ES-I3 (cell line): ENCODE results near the gene HOMER2.
A peak's percentile ranks its signal among the peaks of the same experiment; 100 is the strongest.

Source experiments
- H3K36me3 ChIP-seq: 2 replicates; pipeline ENCODE4 v1.6.1; 2013; ENCODE audit warnings: mild to moderate bottlenecking, low read length, control low read depth, moderate library complexity; ENCODE audit not compliant: insufficient read depth
- H3K4me1 ChIP-seq: 2 replicates; pipeline ENCODE4 v1.6.1; 2013; ENCODE audit warnings: mild to moderate bottlenecking, control low read depth, low read length; ENCODE audit not compliant: insufficient read depth
- H3K9ac ChIP-seq: 2 replicates; pipeline ENCODE4 v1.6.1; 2013; ENCODE audit warnings: low read depth, mild to moderate bottlenecking, low read length, moderate library complexity
- H3K9me3 ChIP-seq: 2 replicates; pipeline ENCODE4 v1.6.1; 2013; ENCODE audit warnings: mild to moderate bottlenecking, low read length, moderate library complexity; ENCODE audit not compliant: control insufficient read depth, insufficient read depth

HOMER2 gene

GRCh38 chr15:82972990-82973389 is 20.5 kb upstream of the HOMER2 start:
- H3K9me3 ChIP-seq = no peaks in the 10 kb centered on the region
- H3K9ac ChIP-seq = no peak overlapping the region
- no peaks in the 10 kb centered on the region for H3K36me3 ChIP-seq
- no peaks in the 10 kb centered on the region for H3K4me1 ChIP-seq

- Histone ChIP-seq H3K9ac (no peak overlapping the region), H3K4me1 (no peaks in the 10 kb centered on the region), H3K36me3 (no peaks in the 10 kb centered on the region), H3K9me3 (no peaks in the 10 kb centered on the region)
Observed at GRCh38 chr15:82971218-82971984, 18.9 kb upstream of the HOMER2 start.

GRCh38 chr15:82970696-82971095 is 18.2 kb upstream of the HOMER2 start:
- Histone ChIP-seq H3K36me3 (no peaks in the 10 kb centered on the region), H3K9me3 (no peaks in the 10 kb centered on the region), H3K4me1 (no peaks in the 10 kb centered on the region), H3K9ac (no peak overlapping the region)

GRCh38 chr15:82970078-82970686 is 17.7 kb upstream of the HOMER2 start:
- H3K9ac ChIP-seq = no peak overlapping the region
- H3K4me1 ChIP-seq = no peaks in the 10 kb centered on the region
- no peaks in the 10 kb centered on the region for H3K36me3 ChIP-seq
- no peaks in the 10 kb centered on the region for H3K9me3 ChIP-seq

- Histone ChIP-seq H3K36me3 (no peaks in the 10 kb centered on the region), H3K9me3 (no peaks in the 10 kb centered on the region), H3K9ac (no peak overlapping the region), H3K4me1 (no peaks in the 10 kb centered on the region)
Observed at GRCh38 chr15:82969353-82969752, 16.8 kb upstream of the HOMER2 start.

- Histone ChIP-seq H3K9ac (no peak overlapping the region), H3K4me1 (0 out of 2 replicates have a peak, but pooled peaks cover 9% of the 10 kb centered on the region), H3K9me3 (no peaks in the 10 kb centered on the region)
Observed at GRCh38 chr15:82968066-82968465, 15.5 kb upstream of the HOMER2 start.

GRCh38 chr15:82966671-82967071 is 14.2 kb upstream of the HOMER2 start:
- Histone ChIP-seq H3K36me3 (no peaks in the 10 kb centered on the region), H3K9me3 (no peaks in the 10 kb centered on the region), H3K9ac (no peak overlapping the region), H3K4me1 (peaks cover 9% of the 10 kb centered on the region; the same call in 1 of the 2 replicates)

More at GRCh38 chr15:82968066-82968465, 15.5 kb upstream of the HOMER2 start:
- H3K36me3 ChIP-seq = no peaks in the 10 kb centered on the region

GRCh38 chr15:82964890-82965289 is 12.4 kb upstream of the HOMER2 start:
- H3K9ac ChIP-seq = no peak overlapping the region
- H3K9me3 ChIP-seq = no peaks in the 10 kb centered on the region
- no peaks in the 10 kb centered on the region for H3K36me3 ChIP-seq
- peaks cover 9% of the 10 kb centered on the region; the same call in 1 of the 2 replicates for H3K4me1 ChIP-seq

GRCh38 chr15:82963471-82964341 is 11.2 kb upstream of the HOMER2 start:
- Histone ChIP-seq H3K9ac (no peak overlapping the region), H3K9me3 (no peaks in the 10 kb centered on the region), H3K36me3 (no peaks in the 10 kb centered on the region), H3K4me1 (peaks cover 9% of the 10 kb centered on the region; the same call in 1 of the 2 replicates)

- no peaks in the 10 kb centered on the region for H3K9me3 ChIP-seq
- no peaks in the 10 kb centered on the region; the same call in 1 of the 2 replicates for H3K36me3 ChIP-seq
- H3K4me1 ChIP-seq = peaks cover 9% of the 10 kb centered on the region; the same call in 1 of the 2 replicates
- H3K9ac ChIP-seq = no peak overlapping the region
Observed at GRCh38 chr15:82960766-82961165, 8.2 kb upstream of the HOMER2 start.

- peaks cover 9% of the 10 kb centered on the region; the same call in 1 of the 2 replicates for H3K4me1 ChIP-seq
- no peaks in the 10 kb centered on the region for H3K9me3 ChIP-seq
- H3K36me3 ChIP-seq = no peaks in the 10 kb centered on the region; the same call in 1 of the 2 replicates
- no peak overlapping the region for H3K9ac ChIP-seq
Observed at GRCh38 chr15:82959423-82959822, 6.9 kb upstream of the HOMER2 start.

- H3K36me3 ChIP-seq = no peaks in the 10 kb centered on the region; the same call in 1 of the 2 replicates
- H3K9me3 ChIP-seq = no peaks in the 10 kb centered on the region
- H3K4me1 ChIP-seq = peaks cover 4% of the 10 kb centered on the region; the same call in 1 of the 2 replicates
- no peak overlapping the region for H3K9ac ChIP-seq
Observed at GRCh38 chr15:82958638-82959037, 6.1 kb upstream of the HOMER2 start.

GRCh38 chr15:82951472-82952157 is 905 bp downstream of the HOMER2 start:
- Histone ChIP-seq H3K9ac (peak overlapping the region; percentile 60), H3K4me1 (no peaks in the 10 kb centered on the region), H3K9me3 (no peaks in the 10 kb centered on the region), H3K36me3 (no peaks in the 10 kb centered on the region)
